Activated naive CD4-positive, alpha-beta T cell treated with Interleukin-2 at 50 U/mL for 16 hours (primary cell): Measurements from ENCODE around the gene SLC27A4.

Source experiments
- DNase-seq: peaks from one replicate; pipeline ENCODE4 v3.0.0-alpha.2; 2020

The SLC27A4 gene

GRCh38 chr9:128369024-128369706 lies 28.8 kb downstream of the SLC27A4 start:
- no peak for DNase-seq

- DNase-seq = no peak
These were observed 30.0 kb downstream of the SLC27A4 start for GRCh38 chr9:128370367-128370751.

GRCh38 chr9:128370752-128371629 lies 30.7 kb downstream of the SLC27A4 start, which contains the start of gene URM1:
TSS of gene URM1 (plus strand) at chr9:128371374. CDS start at chr9:128371381, 7 bp downstream.
- DNase-seq = peak; percentile 98

DNA sequence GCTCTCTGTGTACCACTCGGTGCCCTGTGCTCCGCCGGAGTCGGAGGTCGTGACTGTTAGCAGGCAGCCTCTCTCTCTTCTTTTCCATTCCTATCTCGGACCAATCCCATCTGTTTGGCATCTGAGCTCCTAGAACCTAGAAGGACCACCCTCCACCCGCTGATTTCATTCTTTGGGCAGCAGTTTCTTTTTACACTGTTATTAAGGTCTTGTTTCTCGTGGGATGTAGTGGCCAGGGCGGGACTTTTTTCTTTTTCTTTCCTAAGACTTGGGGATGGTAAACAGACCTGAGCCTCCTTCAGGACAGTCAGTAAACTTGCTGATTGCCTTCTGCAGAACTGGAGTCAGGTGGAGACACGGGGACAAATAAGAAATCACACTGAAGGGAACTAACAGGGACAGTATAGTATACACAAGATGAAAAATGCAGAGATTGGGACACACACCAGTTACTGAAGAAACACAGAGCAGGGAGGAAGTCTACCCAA lies 31.3 kb downstream of the SLC27A4 start:
- no peak for DNase-seq

GRCh38 chr9:128372188-128372641 lies 31.9 kb downstream of the SLC27A4 start:
- no peak for DNase-seq

DNA sequence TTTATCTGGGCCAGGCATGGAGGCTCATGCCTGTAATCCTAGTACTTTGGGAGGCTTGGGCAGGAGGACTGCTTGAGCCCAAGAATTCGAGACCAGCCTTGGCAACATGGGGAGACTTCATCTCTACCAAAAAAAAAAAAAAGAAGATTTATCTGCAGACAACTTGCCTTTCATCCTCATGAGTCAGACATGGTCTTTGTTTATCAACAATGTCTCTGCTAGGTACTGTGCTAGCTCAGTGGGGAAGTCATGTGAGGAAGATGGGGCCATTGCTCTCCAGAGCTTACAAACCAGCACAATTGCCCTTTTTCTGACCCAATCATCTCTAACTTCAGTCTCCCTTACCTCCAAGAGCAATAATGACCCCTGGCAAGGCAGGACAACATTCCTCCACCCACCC lies 32.5 kb downstream of the SLC27A4 start:
- DNase-seq = no peak

- DNase-seq = no peak
These were observed 33.9 kb downstream of the SLC27A4 start for GRCh38 chr9:128374221-128374675.

DNA sequence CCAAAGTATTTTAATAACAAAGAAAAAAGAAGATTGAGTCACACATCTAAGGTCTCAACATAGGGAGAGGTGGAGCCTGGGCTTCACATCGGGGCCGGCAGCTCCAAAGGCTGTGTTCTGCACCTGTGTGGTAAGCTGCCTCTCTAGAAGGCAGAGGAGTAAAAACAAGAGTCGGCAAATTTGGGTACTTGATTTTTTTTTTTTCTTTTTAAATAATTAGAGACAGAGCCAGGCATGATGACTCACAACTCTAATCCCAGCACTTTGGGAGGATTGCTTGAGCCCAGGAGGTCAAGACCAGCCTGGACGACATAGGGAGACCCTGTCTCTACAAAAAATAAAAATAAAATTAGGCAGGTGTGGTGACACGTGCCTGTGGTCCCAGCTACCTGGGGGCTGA lies 35.5 kb downstream of the SLC27A4 start:
- DNase-seq = no peak

- DNase-seq = no peak
These were observed 41.9 kb downstream of the SLC27A4 start for GRCh38 chr9:128382261-128382660.

DNA sequence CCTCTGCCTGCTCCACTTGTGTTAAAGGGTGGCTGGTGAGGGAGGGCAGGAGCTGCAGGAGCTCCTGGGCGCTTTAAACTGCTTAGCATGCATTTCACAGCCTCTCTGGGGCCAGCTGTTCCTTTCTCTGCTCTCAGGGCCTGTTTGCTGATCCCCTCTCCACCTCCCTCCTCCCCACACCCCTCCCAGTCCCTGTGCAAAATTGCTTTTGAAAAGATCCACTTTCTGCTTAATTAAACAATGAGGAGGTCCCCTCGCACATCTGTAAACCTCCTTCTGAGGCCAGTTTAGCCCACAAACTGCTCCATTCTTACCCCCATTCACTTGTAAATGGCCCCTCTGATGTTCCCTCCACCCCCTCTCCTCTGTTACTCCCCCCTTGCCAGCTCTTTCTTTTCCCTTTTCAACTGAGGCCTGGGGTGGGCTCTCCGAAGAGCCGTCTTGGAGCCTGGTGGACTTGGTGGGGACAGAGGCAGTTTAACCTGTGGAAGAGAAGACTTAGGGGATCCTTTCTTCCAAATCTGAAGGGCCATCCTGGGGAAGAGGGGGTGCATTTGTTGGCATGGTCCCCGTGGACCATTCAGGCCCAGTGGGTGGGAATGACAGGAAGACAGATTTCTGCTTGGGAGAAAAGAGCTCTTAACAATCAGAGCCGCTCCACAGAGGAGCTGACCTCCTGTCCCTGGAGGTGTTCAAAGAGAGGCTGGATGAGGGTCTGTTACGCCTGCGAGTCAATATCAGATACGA lies 42.9 kb downstream of the SLC27A4 start:
- no peak for DNase-seq

- no peak for DNase-seq
These were observed 43.5 kb downstream of the SLC27A4 start for GRCh38 chr9:128383791-128384190.

GRCh38 chr9:128384801-128385495 lies 44.6 kb downstream of the SLC27A4 start:
- DNase-seq = no peak

- DNase-seq = no peak
These were observed 45.5 kb downstream of the SLC27A4 start for GRCh38 chr9:128385496-128386460.

DNA sequence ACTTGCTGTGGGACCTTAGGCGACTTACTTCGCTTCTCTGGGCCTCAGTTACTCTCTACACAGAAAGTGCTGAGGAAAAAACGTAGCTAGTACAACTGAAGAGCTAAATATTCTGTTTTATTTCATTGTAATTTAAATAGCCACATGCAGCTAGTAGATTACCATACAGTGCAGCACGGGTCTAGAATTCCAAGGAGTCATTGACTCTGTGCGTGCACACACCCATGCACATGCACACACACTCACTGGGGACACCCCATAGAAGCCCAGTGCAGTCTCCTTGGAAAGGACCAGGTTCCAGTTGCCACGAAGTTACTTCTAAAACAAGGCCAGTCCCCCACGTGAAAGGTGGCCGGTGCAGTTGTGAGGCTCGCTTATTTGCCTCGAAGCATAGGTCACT lies 47.8 kb downstream of the SLC27A4 start:
- DNase-seq = no peak

DNA sequence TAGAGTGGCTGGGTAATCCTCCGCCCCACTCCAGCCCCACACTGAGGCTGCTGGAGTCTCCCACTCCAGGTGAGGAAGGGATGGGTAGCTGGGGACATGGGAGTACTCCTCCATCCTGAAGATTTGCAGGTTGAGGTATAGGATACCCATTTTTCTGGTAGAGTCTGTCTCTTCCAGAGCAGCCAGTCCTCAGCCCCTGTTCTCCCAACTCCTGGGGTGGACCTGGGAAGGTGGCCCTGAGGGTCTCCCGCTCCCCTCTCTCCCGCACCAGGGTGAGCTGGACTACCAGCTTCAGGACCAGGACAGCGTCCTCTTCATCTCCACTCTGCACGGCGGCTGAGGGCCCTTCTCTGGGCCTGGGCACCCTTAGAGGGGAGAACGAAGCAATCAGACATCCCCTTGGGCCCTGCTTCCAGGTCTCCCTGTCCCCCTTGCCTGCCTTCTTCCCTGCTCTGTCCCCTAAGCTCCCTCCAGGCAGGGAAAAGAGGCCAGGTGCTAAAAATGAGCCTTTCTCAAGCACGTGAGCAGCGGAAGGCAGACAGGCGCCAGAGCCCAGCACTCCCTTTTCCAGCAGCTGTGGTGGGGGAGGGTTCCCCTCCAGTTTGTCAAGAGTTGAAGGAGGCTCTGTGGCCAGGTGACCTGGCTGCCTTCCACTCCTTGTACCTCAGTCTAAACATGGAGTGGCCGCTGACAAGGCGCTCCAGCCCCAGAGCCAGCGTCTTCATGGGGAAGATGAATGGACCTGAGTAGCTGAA lies 49.2 kb downstream of the SLC27A4 start:
- DNase-seq = no peak

GRCh38 chr9:128390150-128390812 lies 50.0 kb downstream of the SLC27A4 start:
- no peak for DNase-seq

- no peak for DNase-seq
These were observed 50.7 kb downstream of the SLC27A4 start for GRCh38 chr9:128390813-128391711.

DNA sequence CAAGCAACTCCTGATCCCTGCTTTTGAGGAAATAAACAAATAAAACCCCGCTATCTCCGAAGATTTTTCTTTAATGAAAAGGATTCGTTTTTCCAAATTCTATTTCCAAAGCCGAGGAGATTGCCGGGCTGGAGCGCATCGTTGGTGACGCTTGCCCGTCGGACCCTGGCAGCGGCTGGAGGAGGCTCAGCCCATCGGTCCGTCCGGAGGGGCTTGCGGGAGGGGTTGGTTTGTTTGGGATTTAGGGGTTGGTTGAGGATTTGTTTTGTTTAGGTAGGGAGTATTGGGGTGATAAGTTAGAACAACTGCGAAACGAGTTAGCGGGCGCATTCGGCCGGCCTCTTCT lies 51.6 kb downstream of the SLC27A4 start:
- no peak for DNase-seq
